NB4 (cell line): Measurements from ENCODE around the gene AMZ1.
A peak's percentile ranks its signal among the peaks of the same experiment; 100 is the strongest.
"Not testable (repeated sequence)": the region's sequence is repeated elsewhere in the genome, so short reads cannot be mapped to it uniquely, and the experiment has no call there.

Source experiments
- DNase-seq: peaks from one replicate; pipeline ENCODE4 v3.0.0; 2010; ENCODE audit warnings: low read depth
- H3K4me3 ChIP-seq: one replicate; pipeline ENCODE4 v1.5.1; 2011; ENCODE audit warnings: mild to moderate bottlenecking, low read depth, low read length, moderate library complexity
- MYC ChIP-seq: IDR thresholded peaks from 2 replicates; pipeline ENCODE4 v1.6.1; 2011; ENCODE audit warnings: low read depth, low read length
- POLR2A ChIP-seq: IDR thresholded peaks from 2 replicates; pipeline ENCODE4 v1.6.1; 2011; ENCODE audit warnings: mild to moderate bottlenecking; ENCODE audit not compliant: insufficient read length; ENCODE audit errors: extremely low read depth
- TF ChIP-seq, protein P1 (sequence below): IDR thresholded peaks from 2 replicates; pipeline ENCODE4 v1.6.1; 2011; ENCODE audit warnings: low read depth, low read length
- TF ChIP-seq, protein P2 (sequence below): IDR thresholded peaks from one replicate; pipeline ENCODE4 v1.5.1; 2012; ENCODE audit warnings: low read depth, low read length

Gene AMZ1

DNA sequence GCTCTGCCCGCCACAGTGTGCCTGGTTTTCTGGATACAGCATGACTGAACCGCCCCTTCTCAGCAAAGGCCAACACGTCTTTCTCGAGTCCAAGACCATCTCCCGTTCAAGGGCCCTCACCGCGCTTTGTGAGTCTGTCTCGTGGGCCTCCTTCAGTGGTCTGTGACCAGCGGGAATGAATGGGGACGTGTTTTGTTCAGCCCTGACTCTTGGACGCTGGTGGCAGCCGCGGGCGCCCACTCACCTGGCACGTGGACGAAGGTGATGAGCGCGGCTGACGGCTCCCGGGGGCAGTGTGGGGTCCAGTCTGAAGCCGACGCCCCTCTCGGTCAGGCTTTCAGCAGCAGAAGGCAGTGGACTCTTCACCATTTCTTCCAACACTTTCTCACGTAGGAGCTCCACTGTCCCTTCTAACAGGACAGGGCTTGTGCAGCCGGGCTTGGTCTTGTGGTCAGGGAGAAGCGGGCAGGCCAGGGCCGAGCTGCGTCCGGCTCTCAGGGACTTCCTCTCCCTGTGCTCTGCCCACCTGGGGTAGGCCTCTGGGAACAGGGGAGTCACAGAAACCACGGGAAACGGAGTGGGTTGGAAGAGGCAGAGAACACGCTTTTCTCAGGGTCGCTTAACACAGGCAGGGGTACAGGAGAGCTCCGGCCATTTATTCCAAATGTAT lies 30.4 kb downstream of the AMZ1 start:
- H3K4me3 ChIP-seq, result no peak overlapping the region
- no peak for TF ChIP-seq POLR2A
- TF ChIP-seq, protein P1, sequence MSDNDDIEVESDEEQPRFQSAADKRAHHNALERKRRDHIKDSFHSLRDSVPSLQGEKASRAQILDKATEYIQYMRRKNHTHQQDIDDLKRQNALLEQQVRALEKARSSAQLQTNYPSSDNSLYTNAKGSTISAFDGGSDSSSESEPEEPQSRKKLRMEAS, result no peak
- TF ChIP-seq, protein P2, sequence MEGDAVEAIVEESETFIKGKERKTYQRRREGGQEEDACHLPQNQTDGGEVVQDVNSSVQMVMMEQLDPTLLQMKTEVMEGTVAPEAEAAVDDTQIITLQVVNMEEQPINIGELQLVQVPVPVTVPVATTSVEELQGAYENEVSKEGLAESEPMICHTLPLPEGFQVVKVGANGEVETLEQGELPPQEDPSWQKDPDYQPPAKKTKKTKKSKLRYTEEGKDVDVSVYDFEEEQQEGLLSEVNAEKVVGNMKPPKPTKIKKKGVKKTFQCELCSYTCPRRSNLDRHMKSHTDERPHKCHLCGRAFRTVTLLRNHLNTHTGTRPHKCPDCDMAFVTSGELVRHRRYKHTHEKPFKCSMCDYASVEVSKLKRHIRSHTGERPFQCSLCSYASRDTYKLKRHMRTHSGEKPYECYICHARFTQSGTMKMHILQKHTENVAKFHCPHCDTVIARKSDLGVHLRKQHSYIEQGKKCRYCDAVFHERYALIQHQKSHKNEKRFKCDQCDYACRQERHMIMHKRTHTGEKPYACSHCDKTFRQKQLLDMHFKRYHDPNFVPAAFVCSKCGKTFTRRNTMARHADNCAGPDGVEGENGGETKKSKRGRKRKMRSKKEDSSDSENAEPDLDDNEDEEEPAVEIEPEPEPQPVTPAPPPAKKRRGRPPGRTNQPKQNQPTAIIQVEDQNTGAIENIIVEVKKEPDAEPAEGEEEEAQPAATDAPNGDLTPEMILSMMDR, result no peak
- TF ChIP-seq MYC, result no peak
- no peak for DNase-seq

DNA sequence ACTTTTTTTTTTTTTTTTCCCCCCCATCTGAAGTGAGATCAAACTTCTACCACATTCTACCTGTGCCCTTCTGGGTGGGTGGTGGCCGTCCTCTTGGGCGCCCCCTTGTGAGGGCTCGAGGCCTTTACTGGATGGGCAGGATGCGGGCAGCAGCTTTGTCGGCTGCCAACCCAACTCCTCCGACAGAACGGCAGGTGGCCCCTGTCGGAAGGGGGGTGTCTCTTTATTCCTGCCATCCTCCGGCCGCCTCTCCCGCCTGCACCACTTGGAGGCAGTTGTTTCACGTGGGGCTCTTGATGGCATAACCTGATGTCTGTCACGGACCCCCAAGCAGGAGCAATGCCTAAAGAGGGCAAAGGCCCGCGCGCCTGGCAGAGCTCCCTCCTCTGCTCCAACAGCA lies 31.0 kb downstream of the AMZ1 start:
- peak; percentile 59 for DNase-seq
- TF ChIP-seq, protein P2, result peak; percentile 85
- TF ChIP-seq MYC, result no peak
- no peak overlapping the region for H3K4me3 ChIP-seq

DNA sequence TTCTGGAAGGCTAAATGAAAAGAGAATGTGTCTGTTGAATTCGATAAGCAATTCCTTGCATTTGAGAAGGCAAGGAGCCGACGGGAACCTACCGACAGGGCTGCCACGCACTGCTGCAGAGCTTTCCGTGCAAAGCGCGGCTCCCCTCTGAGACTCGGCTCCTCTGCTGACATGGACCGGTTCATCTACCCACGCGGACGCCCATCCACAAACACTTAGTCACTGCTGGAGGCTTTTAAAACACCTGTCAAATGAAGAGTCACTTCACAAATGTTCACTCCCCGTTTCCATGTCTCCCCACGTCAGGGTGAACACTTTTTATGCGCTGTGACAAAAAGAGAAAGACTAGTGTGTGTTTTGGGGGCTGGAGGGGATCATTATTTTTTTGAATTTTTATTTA lies 32.0 kb downstream of the AMZ1 start:
- no peak for DNase-seq
- no peak for TF ChIP-seq MYC

DNA sequence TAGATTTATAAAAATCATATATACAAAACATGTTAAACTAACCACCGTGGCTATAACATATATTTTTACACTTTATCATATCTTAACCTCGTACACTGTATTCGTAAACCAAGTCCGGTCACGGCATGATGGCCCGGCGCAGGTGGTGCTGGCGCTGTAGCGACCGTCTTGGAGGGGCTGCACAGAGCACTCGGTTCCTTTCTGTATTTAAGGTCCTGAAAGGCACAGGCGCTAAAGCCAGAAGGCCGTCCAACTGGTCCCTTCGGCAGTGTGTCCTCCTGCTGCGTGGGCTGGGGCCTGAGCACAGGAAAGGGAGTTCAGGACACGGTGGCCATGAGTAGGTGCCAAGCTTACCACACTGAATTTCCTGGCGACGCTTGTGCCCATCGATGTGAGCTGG lies 33.8 kb downstream of the AMZ1 start:
- no peak overlapping the region for H3K4me3 ChIP-seq
- no peak for TF ChIP-seq MYC
- no peak for TF ChIP-seq POLR2A
- TF ChIP-seq, protein P1, result no peak
- TF ChIP-seq, protein P2, result no peak
- DNase-seq, result no peak

More for the DNA sequence above, 32.0 kb downstream of the AMZ1 start:
- H3K4me3 ChIP-seq, result no peak overlapping the region

DNA sequence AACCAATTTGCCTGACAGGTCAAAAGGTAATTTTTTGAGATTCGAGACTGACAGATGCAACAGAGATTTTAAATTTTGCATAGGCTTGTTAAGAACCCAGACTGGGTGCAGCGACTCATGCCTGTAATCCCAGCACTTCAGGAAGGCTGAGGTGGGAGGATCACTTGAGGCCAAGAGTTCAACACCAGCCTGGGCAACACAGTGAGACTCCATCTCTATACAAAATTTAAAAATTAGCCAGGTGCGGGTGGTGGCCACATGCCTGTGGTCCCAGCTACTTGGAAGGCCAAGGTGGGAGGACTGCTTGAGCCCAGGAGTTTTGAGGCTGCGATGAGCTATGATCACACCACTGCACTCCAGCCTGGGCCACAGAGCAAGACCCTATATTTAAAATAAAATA lies 34.6 kb downstream of the AMZ1 start:
- H3K4me3 ChIP-seq, result no peak overlapping the region
- TF ChIP-seq MYC (no peak), POLR2A (no peak)
- TF ChIP-seq, protein P1, result no peak
- TF ChIP-seq, protein P2, result no peak
- DNase-seq, result no peak

DNA sequence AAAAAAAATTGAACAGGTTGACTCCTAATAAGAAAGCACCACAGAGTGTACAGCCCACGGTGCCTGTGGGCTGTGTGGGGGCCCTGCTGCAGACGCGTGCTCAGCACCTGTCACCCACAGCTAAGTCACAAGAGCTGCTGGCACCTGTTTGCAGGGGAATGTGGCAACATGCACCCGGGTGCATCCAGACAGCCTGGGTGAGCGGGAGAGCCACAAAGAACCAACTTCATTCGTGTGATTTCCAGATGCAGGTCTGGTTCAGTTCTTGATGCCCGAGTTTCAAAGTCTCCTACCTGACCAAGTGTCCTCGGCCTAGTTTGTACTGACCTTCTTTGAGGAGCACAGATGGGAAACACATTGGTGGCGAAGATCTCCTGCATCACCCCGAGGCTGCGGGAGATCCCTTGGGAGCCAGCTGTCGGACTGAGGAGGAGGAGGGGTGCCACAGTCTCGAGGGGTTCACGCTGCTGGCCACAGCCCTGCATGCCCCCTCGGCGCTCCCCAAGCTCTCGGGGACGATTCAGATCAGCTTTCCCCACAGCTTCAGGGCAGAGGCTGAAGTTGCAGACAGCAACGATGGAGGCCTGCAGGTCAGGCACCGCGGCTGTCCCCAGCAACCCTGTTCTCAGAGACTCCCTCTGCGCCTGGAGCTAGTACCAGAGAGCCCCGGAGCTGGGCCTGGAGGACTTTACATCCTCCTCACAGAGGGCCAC lies 35.3 kb downstream of the AMZ1 start:
- no peak overlapping the region for H3K4me3 ChIP-seq
- TF ChIP-seq, protein P2, result no peak
- TF ChIP-seq POLR2A, result no peak
- TF ChIP-seq, protein P1, result no peak
- TF ChIP-seq MYC, result no peak
- DNase-seq, result no peak

DNA sequence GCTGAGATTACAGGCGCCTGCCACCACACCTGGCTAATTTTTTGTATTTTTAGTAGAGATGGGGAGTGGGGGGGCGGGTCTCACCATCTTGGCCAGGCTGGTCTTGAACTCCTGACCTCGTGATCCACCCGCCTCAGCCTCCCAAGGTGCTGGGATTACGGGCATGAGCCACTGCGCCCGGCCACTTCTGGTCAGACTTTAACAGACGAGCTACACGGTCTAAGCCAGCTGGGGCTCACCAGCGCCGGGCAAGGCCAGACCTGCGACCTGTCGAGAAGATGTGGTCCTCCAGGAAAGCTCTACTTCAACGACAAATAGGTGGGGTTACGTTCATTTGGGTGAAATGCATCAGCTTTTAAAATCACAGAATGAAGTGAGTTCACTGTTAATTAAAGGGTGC lies 36.0 kb downstream of the AMZ1 start:
- DNase-seq, H3K4me3 ChIP-seq: not testable (repeated sequence)
